GM19463 (cell line): Measurements from ENCODE around the gene ZNF771.

ENCODE experiments used
- ATAC-seq: cut with Tn5 transposase; IDR thresholded peaks from one replicate; pipeline ENCODE4 v1.9.1; 2021; ENCODE audit warnings: mild to moderate bottlenecking, moderate library complexity; ENCODE audit not compliant: unreplicated experiment

Gene ZNF771

DNA sequence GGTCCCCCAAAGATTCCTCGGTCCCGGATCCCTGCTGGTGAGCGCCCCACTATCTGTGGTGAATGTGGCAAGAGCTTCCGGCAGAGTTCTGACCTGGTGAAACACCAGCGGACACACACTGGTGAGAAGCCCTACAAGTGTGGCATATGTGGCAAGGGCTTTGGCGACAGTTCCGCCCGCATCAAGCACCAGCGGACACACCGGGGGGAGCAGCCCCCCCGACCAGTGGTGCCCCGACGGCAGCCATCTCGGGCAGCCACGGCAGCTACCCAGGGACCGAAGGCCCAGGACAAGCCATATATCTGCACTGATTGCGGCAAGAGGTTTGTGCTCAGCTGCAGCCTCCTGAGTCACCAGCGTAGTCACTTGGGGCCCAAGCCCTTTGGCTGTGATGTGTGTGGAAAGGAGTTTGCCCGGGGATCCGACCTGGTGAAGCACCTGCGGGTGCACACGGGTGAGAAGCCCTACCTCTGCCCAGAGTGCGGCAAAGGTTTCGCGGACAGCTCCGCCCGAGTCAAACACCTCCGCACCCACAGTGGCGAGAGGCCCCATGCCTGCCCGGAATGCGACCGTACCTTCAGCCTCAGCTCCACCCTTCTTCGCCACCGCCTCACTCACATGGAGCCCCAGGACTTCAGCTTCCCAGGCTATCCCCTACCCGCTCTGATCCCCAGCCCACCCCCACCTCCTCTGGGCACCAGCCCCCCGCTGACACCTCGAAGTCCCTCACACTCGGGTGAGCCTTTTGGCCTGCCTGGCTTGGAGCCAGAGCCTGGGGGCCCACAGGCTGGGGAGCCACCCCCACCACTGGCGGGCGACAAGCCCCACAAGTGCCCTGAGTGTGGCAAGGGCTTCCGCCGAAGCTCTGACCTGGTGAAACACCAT is 9.4 kb upstream of the ZNF771 start:
- no peak for ATAC-seq

DNA sequence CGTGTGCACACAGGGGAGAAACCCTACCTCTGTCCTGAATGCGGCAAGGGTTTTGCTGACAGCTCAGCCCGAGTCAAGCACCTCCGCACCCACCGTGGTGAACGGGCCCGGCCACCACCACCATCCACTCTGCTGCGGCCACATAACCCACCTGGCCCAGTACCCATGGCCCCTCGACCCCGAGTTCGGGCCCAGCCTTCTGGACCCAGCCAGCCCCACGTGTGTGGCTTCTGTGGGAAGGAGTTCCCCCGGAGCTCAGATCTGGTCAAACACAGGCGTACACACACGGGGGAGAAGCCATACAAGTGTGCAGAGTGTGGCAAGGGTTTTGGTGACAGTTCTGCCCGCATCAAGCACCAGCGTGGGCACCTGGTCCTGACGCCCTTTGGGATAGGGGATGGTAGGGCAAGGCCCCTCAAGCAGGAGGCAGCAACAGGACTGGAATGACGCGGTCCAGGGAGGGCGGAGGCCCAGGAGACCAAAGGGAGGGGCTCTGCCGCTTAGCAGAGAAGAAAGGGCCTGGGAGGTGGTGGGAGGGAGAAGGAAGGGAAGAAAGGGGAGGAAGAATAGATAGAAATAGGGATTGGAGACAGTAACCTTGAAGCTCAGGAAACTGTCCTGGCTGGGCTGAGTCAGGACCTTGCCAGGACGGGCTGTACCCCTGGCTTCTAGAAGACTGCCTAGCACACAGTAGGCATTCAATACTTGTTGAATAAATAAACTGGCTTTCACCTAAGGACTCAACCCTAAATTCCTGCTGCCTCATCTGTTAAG is 8.6 kb upstream of the ZNF771 start:
- no peak for ATAC-seq

DNA sequence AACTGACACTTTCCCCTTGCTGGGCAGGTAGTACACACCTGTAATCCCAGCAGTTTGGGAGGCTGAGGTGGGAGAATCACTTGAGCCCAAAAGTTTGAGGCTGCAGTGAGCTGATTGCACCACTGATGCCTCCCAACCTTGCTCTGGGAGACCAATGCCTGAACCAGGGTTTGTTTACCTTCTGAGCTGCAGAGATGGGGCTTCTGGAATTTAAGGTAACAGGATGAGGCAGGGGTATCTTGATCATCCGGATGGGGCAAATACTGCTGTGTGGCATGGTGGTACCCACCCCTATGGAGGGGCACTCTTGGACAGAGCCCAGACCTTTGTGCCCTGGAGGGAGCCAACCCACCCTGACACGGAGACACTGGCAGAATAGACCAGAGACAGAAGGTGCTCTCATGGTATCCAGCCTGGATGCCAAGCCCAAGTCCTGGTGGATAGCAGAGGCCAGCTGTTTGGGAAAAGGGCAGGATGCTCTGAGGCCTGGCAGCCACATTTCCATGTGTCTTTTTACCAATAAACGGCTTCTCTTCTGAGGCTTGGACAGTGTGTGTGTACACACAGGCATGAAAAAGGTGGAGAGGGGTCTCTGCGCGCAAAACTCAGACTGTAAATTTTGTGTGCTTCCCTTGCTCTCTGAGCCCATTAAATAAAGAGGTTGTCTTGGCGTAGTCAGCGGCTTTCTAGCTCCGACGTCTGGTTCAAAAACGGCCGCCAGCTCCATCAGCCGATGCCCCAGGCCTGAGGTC is 7.8 kb upstream of the ZNF771 start:
- no peak for ATAC-seq

GRCh38 chr16:30401768-30402425 is 5.5 kb upstream of the ZNF771 start:
- ATAC-seq: no peak

DNA sequence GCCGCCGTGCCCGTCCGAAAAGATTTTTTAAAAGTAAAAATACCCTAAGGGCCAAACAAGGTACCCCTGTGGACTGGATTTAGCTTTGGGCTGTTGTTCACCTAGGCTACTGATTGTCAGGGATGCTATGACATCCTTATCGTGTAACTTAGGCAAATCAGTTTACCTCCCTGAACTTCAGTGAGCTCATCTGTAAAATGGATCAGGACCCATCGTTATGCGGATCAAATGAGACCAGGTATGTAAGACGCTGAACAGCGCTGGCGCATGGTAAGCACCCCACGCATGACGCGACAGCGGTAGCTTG is 658 bp upstream of the ZNF771 start:
- ATAC-seq: peak; percentile 4

DNA sequence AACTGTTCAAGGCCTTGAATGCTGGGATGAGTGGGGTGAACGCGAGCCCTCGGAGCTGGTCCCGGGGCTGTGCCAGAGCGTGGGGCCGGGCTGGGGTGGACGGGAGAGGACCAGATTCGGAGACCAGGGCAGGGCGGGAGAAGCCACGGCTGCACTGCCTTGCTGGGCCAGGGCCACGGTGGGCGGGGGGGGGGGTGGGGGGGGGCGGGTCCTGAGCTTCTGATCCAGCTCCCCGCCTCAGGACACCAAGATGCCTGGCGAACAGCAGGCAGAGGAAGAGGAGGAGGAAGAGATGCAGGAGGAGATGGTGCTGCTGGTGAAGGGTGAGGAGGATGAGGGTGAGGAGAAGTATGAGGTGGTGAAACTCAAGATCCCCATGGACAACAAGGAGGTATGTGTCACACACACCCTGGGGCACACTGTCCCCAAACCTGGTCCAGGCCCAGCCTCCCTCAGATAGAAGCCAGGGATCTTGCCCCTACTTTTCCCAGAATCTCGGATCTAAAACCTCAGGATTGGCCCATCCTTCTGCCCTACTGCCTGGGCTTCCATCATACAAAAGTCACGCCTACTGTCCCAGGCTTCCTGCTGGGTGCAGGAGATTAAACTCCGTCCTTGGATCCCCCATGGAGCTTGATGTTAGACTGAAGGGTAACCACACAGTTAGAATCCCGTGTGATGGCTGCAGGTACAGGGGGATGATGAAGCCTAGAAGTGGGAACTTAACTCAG is 563 bp downstream of the ZNF771 start:
- ATAC-seq: no peak

GRCh38 chr16:30409125-30410060 is 2.0 kb downstream of the ZNF771 start:
- no peak for ATAC-seq

- no peak for ATAC-seq
Observed at GRCh38 chr16:30413112-30413806, 5.9 kb downstream of the ZNF771 start.

DNA sequence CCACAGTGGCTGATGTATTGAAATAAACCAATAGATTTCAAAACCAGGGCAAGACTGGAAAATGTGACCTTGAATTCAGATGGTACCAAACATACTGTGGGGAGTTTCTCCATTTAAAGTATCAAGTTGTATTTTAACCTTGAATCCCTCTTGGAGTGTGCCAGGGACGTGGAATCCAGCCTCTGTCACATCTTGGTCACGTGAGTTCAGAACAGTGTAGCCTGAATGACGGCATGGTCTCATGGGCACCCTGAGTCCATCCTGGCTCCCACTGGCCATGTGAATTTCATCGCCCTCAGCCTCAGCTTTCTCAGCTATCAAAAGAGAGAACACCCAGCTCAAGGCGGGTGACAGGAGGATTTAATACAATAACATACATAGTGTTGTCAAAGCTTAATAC is 6.8 kb downstream of the ZNF771 start:
- no peak for ATAC-seq

DNA sequence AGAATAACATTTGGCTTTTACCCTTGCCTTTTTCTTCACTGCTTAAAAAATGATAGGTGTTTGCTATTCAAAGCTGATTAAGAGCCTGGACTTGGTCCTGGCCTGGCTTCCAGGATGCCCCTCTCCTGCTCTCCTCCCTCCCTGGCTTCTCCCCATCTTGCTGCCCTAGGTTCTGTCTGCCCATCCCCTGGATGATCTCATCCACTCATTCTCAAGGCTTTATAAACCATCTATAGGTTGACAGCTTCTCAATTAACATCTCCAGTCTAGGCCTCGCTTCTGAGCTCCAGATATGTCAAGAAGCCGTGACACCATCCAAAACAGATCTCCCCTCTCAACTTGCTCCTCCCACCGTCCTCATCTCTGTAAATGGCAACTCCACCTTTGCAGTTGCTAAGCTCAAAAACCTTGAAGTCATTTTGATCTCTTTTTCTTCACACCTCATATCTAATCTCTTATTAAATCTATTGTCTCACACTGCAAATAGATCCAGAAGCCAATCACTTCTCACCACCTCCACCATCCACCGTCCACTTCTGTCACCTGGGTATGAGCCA is 8.7 kb downstream of the ZNF771 start:
- ATAC-seq: no peak

DNA sequence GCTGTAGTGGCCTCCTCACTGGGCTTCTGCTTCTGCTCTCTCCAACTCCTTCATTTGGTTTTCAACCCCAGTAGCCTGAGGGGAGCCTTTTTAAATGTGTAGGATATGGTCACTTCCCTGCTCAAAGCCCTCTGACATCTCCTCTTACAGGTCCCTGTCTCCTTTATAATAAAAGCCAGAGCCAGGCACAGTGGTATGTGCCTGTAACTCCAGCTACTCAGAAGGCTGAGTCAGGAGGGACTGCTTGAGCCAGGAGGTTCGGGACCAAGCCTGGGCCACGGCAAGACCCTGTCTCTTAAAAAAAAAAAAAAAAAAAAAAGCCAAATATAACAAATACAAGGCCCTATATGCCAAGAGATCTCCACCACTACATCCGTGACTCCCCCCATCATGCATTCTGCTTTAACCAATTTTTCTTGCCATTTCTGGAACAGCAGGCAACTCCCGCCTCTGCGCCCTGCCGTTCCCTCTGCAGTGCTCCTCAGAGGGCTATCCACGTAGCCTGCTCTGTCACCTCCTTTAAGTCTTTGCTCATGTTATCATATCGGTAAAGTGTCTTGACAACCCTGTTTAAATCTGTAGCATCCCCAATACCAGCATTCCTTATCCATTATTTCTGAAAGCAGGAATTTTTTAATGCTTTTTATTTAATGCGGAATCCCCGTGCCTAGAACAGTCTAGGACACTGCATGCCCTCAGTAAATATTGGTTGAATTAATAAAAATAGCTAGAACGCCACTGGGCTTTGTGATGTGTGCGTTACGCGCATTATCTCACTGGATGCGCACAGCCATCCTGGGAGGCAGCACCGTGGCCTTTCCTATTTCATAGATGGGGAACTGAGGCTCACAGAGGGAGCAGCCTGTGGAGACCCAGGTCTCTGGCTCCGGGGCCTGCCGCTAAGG is 9.5 kb downstream of the ZNF771 start:
- no peak for ATAC-seq

DNA sequence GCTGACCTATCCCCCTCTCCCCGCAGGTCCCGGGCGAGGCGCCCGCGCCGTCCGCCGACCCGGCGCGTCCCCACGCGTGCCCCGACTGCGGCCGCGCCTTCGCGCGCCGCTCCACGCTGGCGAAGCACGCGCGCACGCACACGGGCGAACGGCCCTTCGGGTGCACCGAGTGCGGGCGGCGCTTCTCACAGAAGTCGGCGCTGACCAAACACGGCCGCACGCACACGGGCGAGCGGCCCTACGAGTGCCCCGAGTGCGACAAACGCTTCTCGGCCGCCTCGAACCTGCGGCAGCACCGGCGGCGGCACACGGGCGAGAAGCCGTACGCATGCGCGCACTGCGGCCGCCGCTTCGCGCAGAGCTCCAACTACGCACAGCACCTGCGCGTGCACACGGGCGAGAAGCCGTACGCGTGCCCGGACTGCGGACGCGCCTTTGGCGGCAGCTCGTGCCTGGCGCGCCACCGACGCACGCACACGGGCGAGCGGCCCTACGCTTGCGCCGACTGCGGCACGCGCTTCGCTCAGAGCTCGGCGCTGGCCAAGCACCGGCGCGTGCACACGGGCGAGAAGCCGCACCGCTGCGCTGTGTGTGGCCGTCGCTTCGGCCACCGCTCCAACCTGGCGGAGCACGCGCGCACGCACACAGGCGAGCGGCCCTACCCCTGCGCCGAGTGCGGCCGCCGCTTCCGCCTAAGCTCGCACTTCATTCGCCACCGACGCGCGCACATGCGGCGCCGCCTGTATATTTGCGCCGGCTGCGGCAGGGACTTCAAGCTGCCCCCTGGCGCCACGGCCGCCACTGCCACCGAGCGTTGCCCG is 10.3 kb downstream of the ZNF771 start:
- peak; percentile 75 for ATAC-seq

GRCh38 chr16:30418350-30419181 is 11.2 kb downstream of the ZNF771 start:
- no peak for ATAC-seq

GRCh38 chr16:30421010-30421409 is 13.6 kb downstream of the ZNF771 start:
- no peak for ATAC-seq

DNA sequence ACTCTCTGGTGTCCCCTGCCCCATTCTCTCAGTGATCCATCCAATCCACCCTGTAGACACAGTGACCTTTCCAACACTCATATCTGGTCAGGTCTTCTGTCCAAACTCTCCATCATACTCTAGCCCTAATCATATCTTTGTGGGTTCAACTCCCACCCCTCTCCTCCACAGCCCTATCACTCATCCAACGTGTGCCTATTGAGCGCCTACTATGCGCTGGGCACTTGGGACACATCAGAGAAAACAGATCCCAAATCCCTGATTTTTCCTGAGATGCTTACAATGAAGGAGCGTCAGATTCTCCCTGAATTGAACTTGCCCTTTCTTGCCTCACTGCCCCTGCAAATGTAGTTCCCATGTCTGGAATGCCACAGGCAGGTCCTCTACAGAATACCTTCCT is 20.6 kb downstream of the ZNF771 start:
- no peak for ATAC-seq

DNA sequence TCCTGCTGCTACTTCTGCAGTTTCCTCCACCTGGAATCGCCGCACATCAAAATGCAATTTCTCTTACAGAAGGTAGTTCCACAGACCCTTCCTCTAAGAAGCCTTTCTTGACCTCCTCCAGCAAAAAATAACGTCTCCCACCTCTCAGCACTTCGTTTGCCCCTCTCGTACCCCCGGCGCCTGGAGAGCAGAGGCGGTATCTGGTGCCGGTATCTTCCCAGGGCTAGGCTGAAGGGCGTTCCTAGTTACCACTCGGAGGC is 21.9 kb downstream of the ZNF771 start:
- no peak for ATAC-seq
